Testis (tissue), 5 donors: ENCODE results near the gene VDAC1. TPM values are rescaled to one million over a fixed set of nuclear protein-coding genes. Genes with fewer than 3 reads are reported as not detected.

ENCODE experiments used
- DNase-seq: peaks from one replicate; pipeline ENCODE4 v3.0.0-alpha.2; 2019
- H3K27ac ChIP-seq, 2 donors: fragments of 200-600 bp; sonication (generic); one replicate each; pipeline ENCODE4 v1.5.1; 2019
- H3K27me3 ChIP-seq: fragments of 200-600 bp; sonication (generic); one replicate; pipeline ENCODE4 v1.5.1; 2019
- H3K36me3 ChIP-seq: fragments of 200-600 bp; sonication (generic); one replicate; pipeline ENCODE4 v1.5.1; 2017; ENCODE audit warnings: low read depth; ENCODE audit errors: missing control alignments
- H3K4me1 ChIP-seq: fragments of 200-600 bp; sonication (generic); one replicate; pipeline ENCODE4 v1.5.1; 2019
- H3K4me3 ChIP-seq, 2 donors: fragments of 200-600 bp; sonication (generic); one replicate each; pipeline ENCODE4 v1.5.1; 2017 to 2019
- H3K9me3 ChIP-seq: fragments of 200-600 bp; sonication (generic); one replicate; pipeline ENCODE4 v1.5.1; 2017
- CTCF ChIP-seq, 3 experiments: fragments of 450-650 bp in 2 of 3; fragments of 200-600 bp in 1 of 3; sonication (generic) in 1 of 3; IDR thresholded peaks; one replicate each; pipeline ENCODE4 v1.5.1; 2016 to 2019; ENCODE audit warnings: antibody characterized with exemption in 3 of 3, mild to moderate bottlenecking in 2 of 3, moderate library complexity in 1 of 3
- POLR2A ChIP-seq: fragments of 450-650 bp; IDR thresholded peaks from one replicate; pipeline ENCODE4 v1.6.1; 2017; ENCODE audit warnings: antibody characterized with exemption, mild to moderate bottlenecking, moderate library complexity
- WGBS, 2 donors: methylation state at CpG; one replicate each; pipeline ENCODE4 v1.1.5; 2018; 5-methylcytosine and 5-hydroxymethylcytosine counted together
- intact Hi-C: fragments of 100-400 bp; cut with DNase I; formaldehyde crosslinking; loops from one replicate; pipeline ENCODE4 v1.15.1; 2023; ENCODE audit warnings: low total_unique reads
- long read RNA-seq, 2 donors: transcript quantifications; one replicate each; lab custom pipeline, GENCODE V29; 2026
- polyA plus RNA-seq: library from polyadenylated mRNA; stranded (reverse); fragments of 350-450 nt; fragmentation: Illumina TruSeq; extraction: RNeasy Lipid Tissue Mini Kit (QIAGEN cat#74804); gene quantifications from one replicate; pipeline ENCODE4 v1.2.3, GENCODE V29; 2014; ENCODE audit warnings: low read depth, low replicate concordance; ENCODE audit not compliant: insufficient read depth
- total RNA-seq, 2 donors: library from RNA; depleted of rRNA; stranded (reverse); fragments of >200 nt; gene quantifications; one replicate each; pipeline ENCODE4 v1.2.3, GENCODE V29; 2016

VDAC1 gene
- total RNA-seq: 100 to 1,000 TPM; 127 to 151 TPM
- 88.4 TPM for polyA plus RNA-seq
- long read RNA-seq, donor 1, transcript VDAC1-207 (4 exons, 635 nt): major isoform, 59 of 171 reads
- long read RNA-seq, donor 1, transcript VDAC1-202 (9 exons, 1,807 nt): minor isoform, 17 of 171 reads
- long read RNA-seq, donor 1, transcript VDAC1-203 (9 exons, 1,873 nt): minor isoform, 58 of 171 reads
- long read RNA-seq, donor 1, partial matches to known transcripts: 30 of 171 reads
- long read RNA-seq, donor 1, other reads (novel, unspliced or antisense): 0 of 171 reads
- long read RNA-seq, donor 2, transcript VDAC1-202 (9 exons, 1,807 nt): minor isoform, 12 of 89 reads
- long read RNA-seq, donor 2, transcript VDAC1-203 (9 exons, 1,873 nt): major isoform, 48 of 89 reads
- long read RNA-seq, donor 2, transcript VDAC1-207 (4 exons, 635 nt): minor isoform, 16 of 89 reads
- long read RNA-seq, donor 2, partial matches to known transcripts: 11 of 89 reads
- long read RNA-seq, donor 2, other reads (novel, unspliced or antisense): 0 of 89 reads

- WGBS, 2 donors: 1% methylated on average over 17 to 45 of the region's 96 CpGs
- DNase-seq: peak; percentile 81
- Histone ChIP-seq H3K4me3 (peak within 1 kb of the TSS; percentile 92 to 93), H3K9me3 (no peaks in the 10 kb centered on the region), H3K27ac (peak within 1 kb of the TSS; percentile 98 to 99), H3K27me3 (no peaks in the 10 kb centered on the region), H3K4me1 (peaks cover 39% of the 10 kb centered on the region), H3K36me3 (no peaks in the 10 kb centered on the region)
- TF ChIP-seq POLR2A (no peak), CTCF (IDR thresholded peaks at IDR 0.05) (no peak)
- intact Hi-C loops: no loop called here
Observed at GRCh38 chr5:134004626-134005416, at the start of gene VDAC1. VDAC1 (minus strand) TSS chr5:134004975; CDS start chr5:133993012, 11,963 bp downstream.

- no peak for DNase-seq
- H3K27ac ChIP-seq: peak overlapping the region; percentile 2 to 41
- intact Hi-C loops: no loop called here
Observed at GRCh38 chr5:134053840-134054338, 49.1 kb upstream of the VDAC1 start.

GRCh38 chr5:134053314-134053839 is 48.6 kb upstream of the VDAC1 start:
- no peaks in the 10 kb centered on the region for H3K36me3 ChIP-seq
- H3K27ac ChIP-seq: peak overlapping the region; percentile 2 to 41
- H3K27me3 ChIP-seq: no peaks in the 10 kb centered on the region
- intact Hi-C loops: no loop called here
- WGBS, 2 donors: 72 to 79% methylated on average over 7 to 8 of the region's 8 CpGs
- no peaks in the 10 kb centered on the region for H3K9me3 ChIP-seq
- no peak for DNase-seq
- no peak overlapping the region for H3K4me3 ChIP-seq
- no peaks in the 10 kb centered on the region for H3K4me1 ChIP-seq
- no peak for TF ChIP-seq POLR2A
- TF ChIP-seq CTCF (IDR thresholded peaks at IDR 0.05): no peak

More at GRCh38 chr5:134053840-134054338, 49.1 kb upstream of the VDAC1 start:
- WGBS, 2 donors: 39 to 65% methylated on average over 5 of the region's 5 CpGs
- H3K27me3 ChIP-seq: no peaks in the 10 kb centered on the region
- TF ChIP-seq POLR2A (no peak), CTCF (IDR thresholded peaks at IDR 0.05) (no peak)
- H3K36me3 ChIP-seq: no peaks in the 10 kb centered on the region
- H3K4me3 ChIP-seq: no peak overlapping the region
- H3K4me1 ChIP-seq: no peaks in the 10 kb centered on the region
- H3K9me3 ChIP-seq: no peaks in the 10 kb centered on the region

- WGBS, 2 donors: 73 to 86% methylated on average over 2 of the region's 2 CpGs
- intact Hi-C loops: no loop called here
- no peaks in the 10 kb centered on the region for H3K27me3 ChIP-seq
- no peaks in the 10 kb centered on the region for H3K9me3 ChIP-seq
- H3K4me3 ChIP-seq: no peak overlapping the region
- peaks cover 3% of the 10 kb centered on the region for H3K4me1 ChIP-seq
- H3K27ac ChIP-seq: no peak overlapping the region
- no peak for DNase-seq
- H3K36me3 ChIP-seq: no peaks in the 10 kb centered on the region
- TF ChIP-seq POLR2A: no peak
- TF ChIP-seq CTCF (IDR thresholded peaks at IDR 0.05): no peak
Observed at GRCh38 chr5:134051305-134051704, 46.5 kb upstream of the VDAC1 start.
